ENCODE measurements around the gene PDZRN3. TPM values are rescaled to one million over a fixed set of nuclear protein-coding genes. Genes with fewer than 3 reads are reported as not detected.

Gene PDZRN3
- total RNA-seq, 1 donor: 76.8 TPM

DNA sequence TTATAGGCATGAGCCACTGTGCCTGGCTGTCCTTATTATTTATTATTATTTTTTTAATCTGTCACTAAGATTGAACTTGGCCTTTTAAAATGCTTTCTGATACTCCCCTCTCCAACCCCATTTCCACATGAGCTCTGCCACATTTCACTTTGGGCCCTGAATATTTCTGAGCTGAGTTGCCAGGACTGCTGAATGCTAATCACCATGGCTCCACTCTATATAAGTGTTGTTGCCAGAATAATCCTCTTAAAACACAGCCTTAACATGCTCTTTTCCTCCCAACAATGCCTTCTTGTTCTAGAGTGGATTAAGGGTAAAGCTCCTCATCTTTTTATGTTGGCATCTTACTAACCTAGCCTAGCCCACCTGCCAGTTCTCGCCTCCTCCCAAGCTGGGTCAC, 124.4 kb downstream of the PDZRN3 start:
- no peak overlapping the region for H3K4me3 ChIP-seq (ENCODE audit: low read depth, low read length)
- DNase-seq (ENCODE audit: low read depth): peak; percentile 54

DNA sequence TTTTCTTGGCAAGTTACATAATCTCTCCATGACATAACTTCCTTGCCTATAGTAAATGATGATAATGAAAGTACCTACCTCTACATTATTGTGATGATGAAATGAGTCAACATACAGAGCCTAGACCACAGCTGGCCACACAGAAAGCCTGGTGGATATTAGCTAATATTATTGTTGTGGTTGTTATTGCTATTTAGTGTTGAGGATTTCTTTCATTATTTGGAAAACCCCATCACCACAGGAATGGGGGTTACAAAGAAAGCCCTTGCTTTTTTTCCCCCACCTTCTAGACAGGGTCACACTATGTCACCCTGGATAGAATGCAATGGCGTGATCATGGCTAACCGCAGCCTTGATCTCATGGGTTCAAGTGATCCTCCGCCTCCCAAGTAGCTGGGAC, 125.0 kb downstream of the PDZRN3 start:
- TF ChIP-seq, protein P1, sequence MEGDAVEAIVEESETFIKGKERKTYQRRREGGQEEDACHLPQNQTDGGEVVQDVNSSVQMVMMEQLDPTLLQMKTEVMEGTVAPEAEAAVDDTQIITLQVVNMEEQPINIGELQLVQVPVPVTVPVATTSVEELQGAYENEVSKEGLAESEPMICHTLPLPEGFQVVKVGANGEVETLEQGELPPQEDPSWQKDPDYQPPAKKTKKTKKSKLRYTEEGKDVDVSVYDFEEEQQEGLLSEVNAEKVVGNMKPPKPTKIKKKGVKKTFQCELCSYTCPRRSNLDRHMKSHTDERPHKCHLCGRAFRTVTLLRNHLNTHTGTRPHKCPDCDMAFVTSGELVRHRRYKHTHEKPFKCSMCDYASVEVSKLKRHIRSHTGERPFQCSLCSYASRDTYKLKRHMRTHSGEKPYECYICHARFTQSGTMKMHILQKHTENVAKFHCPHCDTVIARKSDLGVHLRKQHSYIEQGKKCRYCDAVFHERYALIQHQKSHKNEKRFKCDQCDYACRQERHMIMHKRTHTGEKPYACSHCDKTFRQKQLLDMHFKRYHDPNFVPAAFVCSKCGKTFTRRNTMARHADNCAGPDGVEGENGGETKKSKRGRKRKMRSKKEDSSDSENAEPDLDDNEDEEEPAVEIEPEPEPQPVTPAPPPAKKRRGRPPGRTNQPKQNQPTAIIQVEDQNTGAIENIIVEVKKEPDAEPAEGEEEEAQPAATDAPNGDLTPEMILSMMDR (IDR thresholded peaks at IDR 0.05; ENCODE audit: insufficient read depth, low read length): no peak
- no peak for DNase-seq (ENCODE audit: low read depth)
- no peak overlapping the region for H3K4me3 ChIP-seq (ENCODE audit: low read depth, low read length)

More for the DNA sequence above, 124.4 kb downstream of the PDZRN3 start:
- TF ChIP-seq, protein P1 (IDR thresholded peaks at IDR 0.05; ENCODE audit: insufficient read depth, low read length): no peak

DNA sequence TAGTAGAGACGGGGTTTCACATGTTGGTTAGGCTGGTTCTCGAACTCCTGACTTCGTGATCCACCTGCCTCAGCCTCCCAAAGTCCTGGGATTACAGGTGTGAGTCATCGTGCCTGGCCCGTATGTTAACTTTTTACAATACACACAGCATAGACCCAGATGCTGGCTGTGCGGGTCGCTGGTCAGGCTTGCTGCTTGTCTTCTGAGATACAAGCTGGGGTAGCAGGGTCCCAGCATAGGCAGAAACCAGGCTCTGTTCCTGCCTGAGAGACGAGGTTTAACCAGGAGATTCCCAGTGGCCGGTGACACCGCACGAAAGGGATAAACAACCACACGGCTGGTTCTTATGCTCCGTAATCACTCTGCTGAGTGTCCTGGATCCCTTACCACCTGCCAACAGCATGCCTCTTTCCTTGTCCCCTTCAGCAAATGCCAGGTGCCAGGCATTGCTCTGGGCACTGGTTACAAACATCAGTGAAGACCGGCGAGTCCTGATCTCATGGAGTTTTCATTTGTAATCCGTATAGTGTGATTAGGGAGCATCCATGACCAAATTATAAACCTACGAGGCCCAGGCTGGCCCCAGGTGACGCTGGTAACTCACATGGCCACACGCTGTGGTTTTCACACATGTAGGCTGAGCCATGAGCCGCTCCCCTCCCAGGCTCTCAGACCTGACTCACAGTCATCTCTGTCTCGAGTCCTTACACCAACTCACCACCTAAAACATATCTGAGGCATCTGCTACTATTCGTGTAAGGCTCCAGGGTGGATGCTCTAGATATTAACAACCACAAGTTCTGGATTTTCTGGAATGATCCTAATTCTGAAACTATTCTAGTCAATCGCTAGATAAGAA, 125.7 kb downstream of the PDZRN3 start:
- DNase-seq (ENCODE audit: low read depth): no peak
- no peak overlapping the region for H3K4me3 ChIP-seq (ENCODE audit: low read depth, low read length)
- TF ChIP-seq, protein P1 (IDR thresholded peaks at IDR 0.05; ENCODE audit: insufficient read depth, low read length): no peak

DNA sequence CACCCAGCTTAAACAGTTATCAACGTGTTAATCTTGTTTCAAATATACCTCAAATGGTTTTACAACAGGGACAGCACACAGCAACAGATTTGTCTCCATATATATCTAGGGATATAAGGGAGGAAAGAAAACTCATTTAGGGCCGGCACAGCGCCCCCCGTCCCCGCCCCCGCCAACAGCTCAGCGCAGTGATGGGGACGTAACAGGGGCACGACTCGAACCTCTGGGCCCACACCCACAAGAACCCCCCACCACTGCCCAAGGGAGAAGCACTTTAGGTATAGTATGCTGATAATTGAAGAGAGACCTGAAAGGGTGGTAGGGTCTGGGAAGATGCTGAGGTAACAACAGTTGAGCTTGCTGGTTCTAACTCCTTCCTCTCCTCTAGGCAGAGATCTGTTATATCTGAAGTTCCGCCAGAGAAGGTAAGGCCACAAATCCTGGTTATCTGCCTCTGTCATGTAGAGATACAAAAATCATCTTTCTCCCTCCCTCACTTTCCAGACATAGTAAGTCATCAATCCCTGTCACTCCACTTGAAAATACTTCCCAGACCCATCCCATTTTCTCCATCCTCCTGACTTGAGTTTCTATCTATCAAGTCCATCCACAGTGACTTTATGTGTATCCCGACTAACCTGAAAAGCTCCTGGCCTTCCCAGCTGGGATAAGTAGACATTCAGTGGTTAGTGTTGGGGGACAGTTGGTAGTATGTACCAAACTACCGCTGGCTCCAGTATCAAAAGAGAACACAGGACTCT, 126.9 kb downstream of the PDZRN3 start:
- H3K4me3 ChIP-seq (ENCODE audit: low read depth, low read length): no peak overlapping the region
- no peak for DNase-seq (ENCODE audit: low read depth)
- TF ChIP-seq, protein P1 (IDR thresholded peaks at IDR 0.05; ENCODE audit: insufficient read depth, low read length): no peak

DNA sequence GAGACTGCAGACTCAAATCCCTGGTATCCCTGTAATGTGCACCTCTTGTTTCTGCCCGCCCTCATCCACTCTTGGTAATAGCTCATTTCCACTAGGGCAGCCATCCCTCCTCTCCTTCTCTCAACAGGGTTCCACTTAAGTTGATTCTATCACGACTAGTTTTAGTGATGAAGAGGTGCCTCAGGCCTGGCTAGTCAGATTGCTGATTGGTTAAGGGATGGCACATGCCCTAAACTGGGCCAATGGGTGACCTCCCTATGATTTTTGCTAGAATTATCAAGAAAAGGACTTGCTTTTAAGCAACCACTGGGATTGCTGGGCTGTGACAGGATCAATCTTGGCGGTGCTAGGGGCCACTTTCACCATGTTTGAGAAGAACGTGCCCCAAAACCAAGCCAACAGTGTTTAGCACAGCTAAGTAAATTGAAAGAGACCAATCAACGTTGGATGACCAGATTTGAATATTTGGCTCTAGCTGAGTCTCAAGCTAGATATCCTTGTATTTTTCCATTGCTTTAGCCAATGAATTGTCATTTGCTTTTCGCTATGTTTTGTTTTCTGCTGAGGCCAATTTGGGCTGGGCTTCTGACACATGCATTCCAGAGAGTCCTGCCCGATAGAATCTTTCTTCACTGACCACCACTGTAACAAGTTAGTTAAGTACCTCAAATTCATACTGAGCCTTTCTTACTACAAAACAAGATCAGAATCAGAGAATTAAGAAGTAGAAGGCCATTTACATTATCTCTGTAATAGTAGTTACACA, 131.0 kb downstream of the PDZRN3 start:
- H3K4me3 ChIP-seq (ENCODE audit: low read depth, low read length): no peak overlapping the region
- TF ChIP-seq, protein P1 (IDR thresholded peaks at IDR 0.05; ENCODE audit: insufficient read depth, low read length): no peak
- DNase-seq (ENCODE audit: low read depth): peak; percentile 92

DNA sequence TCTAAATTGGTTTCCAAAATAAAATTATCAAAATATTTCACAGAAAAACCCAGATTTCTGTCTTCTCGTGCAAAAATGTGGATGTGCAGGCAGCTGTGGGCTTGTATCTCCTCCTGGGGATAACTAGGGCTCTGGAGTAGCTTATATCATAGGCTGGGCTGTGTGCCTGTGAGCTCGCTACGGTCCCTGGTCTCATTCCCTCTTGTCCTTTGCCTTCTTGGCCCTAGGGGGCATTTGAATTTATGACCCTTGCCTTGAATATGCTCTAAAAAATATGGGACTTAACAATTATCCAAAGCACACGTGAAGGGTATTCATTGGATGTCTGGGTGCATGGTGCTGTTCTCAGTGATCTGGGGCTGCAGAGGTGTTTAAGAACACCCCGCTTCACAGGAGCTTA, 132.6 kb downstream of the PDZRN3 start:
- DNase-seq (ENCODE audit: low read depth): no peak
- no peak overlapping the region for H3K4me3 ChIP-seq (ENCODE audit: low read depth, low read length)
- TF ChIP-seq, protein P1 (IDR thresholded peaks at IDR 0.05; ENCODE audit: insufficient read depth, low read length): no peak
